PC-3 (cell line): Measurements from ENCODE around the gene GNPTG.

Experiments used
- EZH2 ChIP-seq: fragments of 300-600 bp; sonication (generic); IDR thresholded peaks from one replicate; pipeline ENCODE4 v1.6.1; 2017; ENCODE audit warnings: antibody characterized with exemption, mild to moderate bottlenecking, low read length; ENCODE audit not compliant: unreplicated experiment
- EZH2phosphoT487 ChIP-seq: fragments of 300-600 bp; sonication (generic); IDR thresholded peaks from 2 replicates; pipeline ENCODE4 v1.6.1; 2018; ENCODE audit warnings: mild to moderate bottlenecking, antibody characterized with exemption, low read length, borderline replicate concordance

- TF ChIP-seq EZH2 = no peak
- TF ChIP-seq EZH2phosphoT487 = no peak
Observed at GRCh38 chr16:1312903-1313302, 38.8 kb upstream of the GNPTG start.
